Right hindlimb (tissue), 1 donor: ENCODE measurements around the gene NMNAT2.
A peak's percentile ranks its signal among the peaks of the same experiment; 100 is the strongest.

Source experiments
- DNase-seq: peaks from one replicate; pipeline ENCODE4 v3.0.0-alpha.2; 2018

NMNAT2 gene

DNA sequence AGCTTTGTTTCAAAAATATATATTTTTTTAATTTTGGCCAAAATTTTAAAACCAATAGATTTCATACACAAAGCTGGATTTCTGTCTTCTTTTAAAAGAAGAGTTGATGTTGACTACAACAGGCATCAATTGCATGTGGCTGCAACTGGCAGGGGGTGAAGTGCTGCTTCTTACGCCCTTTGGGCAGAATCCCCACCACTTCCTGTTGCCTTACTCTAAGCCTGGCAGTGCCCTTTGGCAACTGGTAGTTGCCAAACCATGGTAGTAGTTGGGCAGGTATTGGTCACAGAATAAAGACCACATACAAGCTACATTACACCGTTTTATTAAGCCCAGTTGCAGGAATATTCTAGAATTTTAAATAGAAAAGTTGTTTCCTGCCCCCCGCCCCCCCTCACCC is 215.1 kb downstream of the NMNAT2 start:
- DNase-seq: no peak

DNA sequence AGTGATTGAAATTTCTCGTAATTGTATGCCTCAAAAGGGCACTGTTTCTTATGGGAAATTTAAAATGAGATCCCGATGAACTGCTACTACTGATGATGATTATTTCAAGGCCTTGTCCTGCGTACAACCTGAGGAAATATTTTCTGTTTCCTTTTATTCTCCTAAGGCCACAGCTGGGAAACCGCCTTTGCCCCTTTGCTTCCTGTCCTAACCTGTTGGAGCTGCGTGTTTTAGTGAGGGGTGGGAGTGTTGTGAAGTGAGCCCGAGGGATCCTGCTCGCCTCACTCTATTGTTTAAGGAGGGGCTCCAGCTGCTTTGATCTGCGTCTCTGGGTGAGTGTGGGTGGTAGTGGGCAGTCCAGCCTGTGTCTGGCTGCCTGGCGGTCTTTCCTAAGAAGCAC is 217.7 kb downstream of the NMNAT2 start:
- DNase-seq: no peak

DNA sequence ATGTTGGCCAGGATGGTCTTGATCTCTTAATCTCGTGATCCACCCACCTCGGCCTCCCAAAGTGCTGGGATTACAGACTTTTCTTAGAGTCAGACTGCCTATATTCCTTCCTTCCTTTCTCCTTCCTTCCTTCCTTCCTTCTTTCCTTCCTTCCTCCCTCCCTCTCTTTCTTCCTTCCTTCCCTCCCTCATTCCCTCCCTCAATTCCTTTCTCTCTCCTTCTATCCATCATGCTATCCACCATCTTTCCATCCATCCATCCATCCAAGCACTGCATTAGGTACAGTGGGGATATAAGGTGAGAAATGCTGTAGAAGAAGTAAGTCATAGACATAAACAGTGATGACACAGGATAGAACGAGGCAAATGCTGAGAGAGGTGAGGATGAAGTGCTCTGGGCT is 218.9 kb downstream of the NMNAT2 start:
- DNase-seq: no peak

GRCh38 chr1:183198463-183198862 is 219.7 kb downstream of the NMNAT2 start:
- peak; percentile 71 for DNase-seq
